Measurements from ENCODE around the gene PCDHA13.
"Not testable (repeated sequence)": the region's sequence is repeated elsewhere in the genome, so short reads cannot be mapped to it uniquely, and the experiment has no call there.

The PCDHA13 gene, protein sequence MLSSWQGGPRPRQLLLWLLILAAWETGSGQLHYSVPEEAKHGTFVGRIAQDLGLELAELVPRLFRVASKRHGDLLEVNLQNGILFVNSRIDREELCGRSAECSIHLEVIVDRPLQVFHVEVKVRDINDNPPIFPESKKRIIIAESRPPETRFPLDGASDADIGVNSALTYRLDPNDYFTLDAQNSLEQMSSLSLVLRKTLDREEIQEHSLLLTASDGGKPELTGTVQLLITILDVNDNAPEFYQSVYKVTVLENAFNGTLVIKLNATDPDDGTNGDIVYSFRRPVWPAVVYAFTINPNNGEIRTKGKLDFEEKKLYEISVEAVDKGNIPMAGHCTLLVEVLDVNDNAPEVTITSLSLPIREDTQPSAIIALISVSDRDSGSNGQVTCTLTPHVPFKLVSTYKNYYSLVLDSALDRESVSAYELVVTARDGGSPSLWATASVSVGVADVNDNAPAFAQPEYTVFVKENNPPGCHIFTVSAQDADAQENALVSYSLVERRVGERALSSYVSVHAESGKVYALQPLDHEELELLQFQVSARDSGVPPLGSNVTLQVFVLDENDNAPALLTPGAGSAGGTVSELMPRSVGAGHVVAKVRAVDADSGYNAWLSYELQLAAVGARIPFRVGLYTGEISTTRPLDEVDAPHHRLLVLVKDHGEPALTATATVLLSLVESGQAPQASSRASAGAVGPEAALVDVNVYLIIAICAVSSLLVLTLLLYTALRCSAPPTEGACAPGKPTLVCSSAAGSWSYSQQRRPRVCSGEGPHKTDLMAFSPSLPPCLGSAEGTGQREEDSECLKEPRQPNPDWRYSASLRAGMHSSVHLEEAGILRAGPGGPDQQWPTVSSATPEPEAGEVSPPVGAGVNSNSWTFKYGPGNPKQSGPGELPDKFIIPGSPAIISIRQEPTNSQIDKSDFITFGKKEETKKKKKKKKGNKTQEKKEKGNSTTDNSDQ

DNA sequence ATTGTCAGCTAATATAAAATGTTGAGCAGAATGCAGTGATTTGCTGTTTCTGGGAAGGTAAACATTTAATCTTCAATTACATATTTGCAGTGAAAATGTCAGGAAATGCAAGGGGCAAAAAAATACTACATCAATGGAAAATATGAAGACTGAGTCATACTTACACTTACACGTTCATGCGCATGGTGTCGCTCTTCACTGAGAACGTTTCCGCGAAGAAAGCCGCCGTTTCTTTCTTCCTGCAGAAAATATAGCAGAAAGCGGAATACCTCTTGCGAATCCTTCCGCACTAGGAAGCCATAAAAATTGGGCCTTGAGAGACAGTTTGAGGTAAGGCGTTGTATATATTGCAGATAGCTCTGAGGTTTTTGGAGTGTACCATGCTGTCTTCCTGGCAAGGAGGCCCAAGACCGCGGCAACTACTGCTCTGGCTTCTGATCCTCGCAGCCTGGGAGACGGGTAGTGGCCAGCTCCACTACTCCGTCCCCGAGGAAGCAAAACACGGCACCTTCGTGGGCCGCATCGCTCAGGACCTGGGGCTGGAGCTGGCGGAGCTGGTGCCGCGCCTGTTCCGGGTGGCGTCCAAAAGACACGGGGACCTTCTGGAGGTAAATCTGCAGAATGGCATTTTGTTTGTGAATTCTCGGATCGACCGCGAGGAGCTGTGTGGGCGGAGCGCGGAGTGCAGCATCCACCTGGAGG, at the start of gene PCDHA13:
Gene PCDHA13 (plus strand): TSS at position 236 of the 702 bp plus-strand sequence. CDS start 145 bp downstream, at position 381.
- DNase-seq: no peak

- DNase-seq: no peak
These were observed 47.9 kb upstream of the PCDHA13 start, which contains the start of gene PCDHA7 for GRCh38 chr5:140833993-140834392. TSS of gene PCDHA7 (plus strand) at chr5:140834269. CDS start at chr5:140834384, 115 bp downstream.

DNA sequence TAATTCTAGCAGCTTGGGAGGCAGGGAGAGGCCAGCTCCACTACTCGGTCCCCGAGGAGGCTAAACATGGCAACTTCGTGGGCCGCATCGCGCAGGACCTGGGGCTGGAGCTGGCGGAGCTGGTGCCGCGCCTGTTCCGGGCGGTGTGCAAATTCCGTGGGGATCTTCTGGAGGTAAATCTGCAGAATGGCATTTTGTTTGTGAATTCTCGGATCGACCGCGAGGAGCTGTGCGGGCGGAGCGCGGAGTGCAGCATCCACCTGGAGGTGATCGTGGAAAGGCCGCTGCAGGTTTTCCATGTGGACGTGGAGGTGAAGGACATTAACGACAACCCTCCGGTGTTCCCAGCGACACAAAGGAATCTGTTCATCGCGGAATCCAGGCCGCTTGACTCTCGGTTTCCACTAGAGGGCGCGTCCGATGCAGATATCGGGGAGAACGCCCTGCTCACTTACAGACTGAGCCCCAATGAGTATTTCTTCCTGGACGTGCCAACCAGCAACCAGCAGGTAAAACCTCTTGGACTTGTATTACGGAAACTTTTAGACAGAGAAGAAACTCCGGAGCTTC, 47.4 kb upstream of the PCDHA13 start:
- not testable (repeated sequence) for DNase-seq

DNA sequence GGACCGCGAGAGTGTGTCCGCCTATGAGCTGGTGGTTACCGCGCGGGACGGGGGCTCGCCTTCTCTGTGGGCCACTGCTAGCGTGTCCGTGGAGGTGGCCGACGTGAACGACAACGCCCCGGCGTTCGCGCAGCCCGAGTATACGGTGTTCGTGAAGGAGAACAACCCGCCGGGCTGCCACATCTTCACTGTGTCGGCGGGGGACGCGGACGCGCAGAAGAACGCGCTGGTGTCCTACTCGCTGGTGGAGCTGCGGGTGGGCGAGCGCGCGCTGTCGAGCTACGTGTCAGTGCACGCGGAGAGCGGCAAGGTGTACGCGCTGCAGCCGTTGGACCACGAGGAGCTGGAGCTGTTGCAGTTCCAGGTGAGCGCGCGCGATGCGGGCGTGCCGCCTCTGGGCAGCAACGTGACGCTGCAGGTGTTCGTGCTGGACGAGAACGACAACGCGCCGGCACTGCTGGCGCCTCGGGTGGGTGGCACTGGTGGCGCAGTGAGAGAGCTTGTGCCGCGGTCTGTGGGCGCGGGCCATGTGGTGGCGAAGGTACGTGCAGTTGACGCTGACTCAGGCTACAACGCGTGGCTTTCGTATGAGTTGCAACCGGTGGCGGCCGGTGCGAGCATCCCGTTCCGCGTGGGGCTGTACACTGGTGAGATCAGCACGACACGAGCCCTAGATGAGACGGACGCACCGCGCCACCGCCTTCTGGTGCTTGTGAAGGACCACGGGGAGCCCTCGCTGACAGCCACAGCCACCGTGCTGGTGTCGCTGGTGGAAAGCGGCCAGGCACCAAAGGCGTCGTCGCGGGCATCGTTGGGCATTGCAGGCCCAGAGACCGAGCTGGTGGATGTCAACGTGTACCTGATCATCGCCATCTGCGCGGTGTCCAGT, 46.1 kb upstream of the PCDHA13 start:
- no peak for DNase-seq

GRCh38 chr5:140840978-140841962, 40.7 kb upstream of the PCDHA13 start, which contains the start of gene PCDHA8:
TSS of gene PCDHA8 (plus strand) at chr5:140841187. CDS start at chr5:140841322, 135 bp downstream.
- peak; percentile 85 for DNase-seq

DNA sequence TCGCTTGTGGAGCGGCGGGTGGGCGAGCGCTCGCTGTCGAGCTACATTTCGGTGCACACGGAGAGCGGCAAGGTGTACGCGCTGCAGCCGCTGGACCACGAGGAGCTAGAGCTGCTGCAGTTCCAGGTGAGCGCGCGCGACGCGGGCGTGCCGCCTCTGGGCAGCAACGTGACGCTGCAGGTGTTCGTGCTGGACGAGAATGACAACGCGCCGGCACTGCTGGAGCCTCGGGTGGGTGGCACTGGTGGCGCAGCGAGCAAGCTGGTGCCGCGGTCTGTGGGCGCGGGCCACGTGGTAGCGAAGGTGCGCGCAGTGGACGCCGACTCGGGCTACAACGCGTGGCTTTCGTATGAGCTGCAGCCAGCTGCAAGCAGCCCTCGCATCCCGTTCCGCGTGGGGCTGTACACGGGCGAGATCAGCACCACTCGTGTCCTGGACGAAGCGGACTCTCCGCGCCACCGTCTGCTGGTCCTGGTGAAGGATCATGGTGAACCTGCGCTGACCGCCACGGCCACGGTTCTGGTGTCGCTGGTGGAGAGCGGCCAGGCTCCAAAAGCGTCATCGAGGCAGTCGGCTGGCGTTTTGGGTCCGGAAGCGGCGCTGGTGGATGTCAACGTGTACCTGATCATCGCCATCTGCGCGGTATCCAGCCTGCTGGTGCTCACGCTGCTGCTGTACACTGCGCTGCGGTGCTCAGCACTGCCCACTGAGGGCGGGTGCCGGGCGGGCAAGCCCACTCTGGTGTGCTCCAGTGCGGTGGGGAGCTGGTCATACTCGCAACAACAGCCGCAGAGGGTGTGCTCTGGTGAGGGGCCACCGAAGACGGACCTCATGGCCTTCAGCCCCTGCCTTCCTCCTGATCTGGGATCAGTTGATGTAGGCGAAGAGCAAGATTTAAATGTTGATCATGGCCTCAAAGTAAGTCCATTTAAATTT, 38.9 kb upstream of the PCDHA13 start:
- no peak for DNase-seq

- DNase-seq: not testable (repeated sequence)
These were observed 33.5 kb upstream of the PCDHA13 start, which contains the start of gene PCDHA9 for GRCh38 chr5:140848139-140849102. TSS of gene PCDHA9 (plus strand) at chr5:140848382. CDS start at chr5:140848496, 114 bp downstream.

GRCh38 chr5:140849831-140850634, 31.9 kb upstream of the PCDHA13 start:
- DNase-seq: not testable (repeated sequence)

GRCh38 chr5:140855772-140856674, 25.9 kb upstream of the PCDHA13 start, which contains the start of gene PCDHA10:
TSS of gene PCDHA10 (plus strand) at chr5:140855897. CDS start at chr5:140856049, 152 bp downstream.
- DNase-seq: peak; percentile 16

- DNase-seq: no peak
These were observed 24.5 kb upstream of the PCDHA13 start for GRCh38 chr5:140857177-140857986.

GRCh38 chr5:140857987-140858240, 24.0 kb upstream of the PCDHA13 start:
- DNase-seq: no peak

DNA sequence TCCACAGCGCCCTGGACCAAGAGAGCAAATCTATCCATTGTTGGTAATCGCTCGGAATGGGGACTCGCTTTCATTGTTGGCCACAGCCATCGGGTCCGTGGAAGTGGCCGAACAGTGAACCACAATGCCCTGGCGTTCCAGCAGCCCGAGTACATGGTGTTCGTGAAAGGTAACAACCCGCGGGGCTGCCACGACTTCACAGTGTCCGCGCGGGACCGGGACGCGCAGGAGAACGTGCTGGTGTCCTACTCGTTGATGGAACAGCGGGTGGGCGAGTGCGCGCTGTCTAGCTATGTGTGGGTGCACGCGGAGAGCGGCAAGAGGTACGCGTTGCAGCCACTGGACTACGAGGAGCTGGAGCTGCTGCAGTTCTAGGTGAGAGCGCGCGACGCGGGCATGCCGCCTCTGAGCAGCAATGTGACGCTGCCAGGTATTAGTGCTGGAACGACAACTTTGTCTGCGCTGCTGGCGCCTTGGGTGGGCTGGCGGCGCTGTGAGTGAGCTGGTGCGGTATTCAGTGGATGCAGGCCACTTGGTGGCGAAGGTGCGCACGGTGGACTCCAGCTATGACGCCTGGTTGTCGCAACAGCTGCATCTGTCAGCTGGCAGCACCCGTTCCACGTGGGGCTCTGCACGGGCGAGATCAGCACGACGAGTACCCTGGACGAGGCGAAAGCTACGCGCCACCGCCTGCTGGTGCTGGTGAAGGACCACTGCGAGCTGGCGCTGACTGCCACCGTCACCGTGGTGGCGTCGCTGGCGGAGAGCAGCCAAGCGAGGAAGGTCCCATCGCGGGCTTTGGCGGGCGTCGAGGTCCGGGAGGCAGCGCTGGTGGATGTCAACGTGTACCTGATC, 19.3 kb upstream of the PCDHA13 start:
- DNase-seq: no peak

DNA sequence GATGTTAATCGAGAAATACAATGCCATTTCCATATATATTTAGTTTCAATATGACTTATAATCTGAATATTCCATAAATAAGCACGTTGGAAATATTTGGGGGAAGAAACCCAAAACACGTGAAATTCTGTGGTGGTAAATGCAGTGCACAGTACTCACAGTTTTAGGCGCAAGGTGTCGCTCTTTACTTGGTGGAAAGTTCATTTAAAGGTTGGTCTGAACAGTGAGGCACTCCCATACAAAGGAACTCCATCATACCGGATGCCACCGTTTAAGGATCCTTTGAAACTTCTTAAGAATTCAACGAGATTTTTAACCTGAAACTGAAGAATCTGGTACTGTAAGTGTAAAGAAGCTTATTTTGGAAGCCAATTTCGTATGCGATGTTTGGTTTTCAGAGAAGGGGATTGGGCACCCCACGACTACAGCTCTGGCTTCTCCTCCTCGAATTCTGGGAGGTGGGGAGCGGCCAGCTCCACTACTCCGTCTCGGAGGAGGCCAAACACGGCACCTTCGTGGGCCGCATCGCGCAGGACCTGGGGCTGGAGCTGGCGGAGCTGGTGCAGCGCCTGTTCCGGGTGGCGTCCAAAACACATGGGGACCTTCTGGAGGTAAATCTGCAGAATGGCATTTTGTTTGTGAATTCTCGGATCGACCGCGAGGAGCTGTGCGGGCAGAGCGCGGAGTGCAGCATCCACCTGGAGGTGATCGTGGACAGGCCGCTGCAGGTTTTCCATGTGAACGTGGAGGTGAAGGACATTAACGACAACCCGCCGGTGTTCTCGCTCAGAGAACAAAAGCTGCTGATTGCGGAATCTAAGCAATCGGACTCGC, 13.0 kb upstream of the PCDHA13 start, which contains the start of gene PCDHA11:
Gene PCDHA11 (plus strand): TSS at position 237 of the 834 bp plus-strand sequence. CDS start 147 bp downstream, at position 384.
- no peak for DNase-seq
